CD4-positive, alpha-beta T cell (primary cell): Measurements from ENCODE around the gene KCNV2. TPM values are rescaled to one million over a fixed set of nuclear protein-coding genes. Genes with fewer than 3 reads are reported as not detected.

ENCODE experiments used
- ATAC-seq: fragments of 200-7000 bp; cut with Tn5 transposase; one replicate; pipeline ENCODE4 v1.10.0; 2022; ENCODE audit warnings: mild to moderate bottlenecking; ENCODE audit not compliant: poor library complexity
- CTCF ChIA-PET: fragments of 350-600 bp; sonication (Branson Sonifier 250); formaldehyde crosslinking; loops from one replicate; lab custom pipeline; 2021; ENCODE audit warnings: antibody characterized with exemption, inconsistent platforms; lab: Charles Lee
- POLR2A ChIA-PET: fragments of 350-600 bp; sonication (Branson Sonifier 250); formaldehyde crosslinking; loops from one replicate; lab custom pipeline; 2021; ENCODE audit warnings: antibody characterized with exemption, inconsistent platforms; lab: Charles Lee
- DNase-seq, 14 experiments: peaks; one replicate each; pipeline ENCODE4 v3.0.0-alpha.2; 2013 to 2020; ENCODE audit warnings: mixed read lengths in 2 of 14
- H3K27ac ChIP-seq, 2 donors: one replicate each; pipeline versions ENCODE4 v1.5.1 to v1.7.0; 2013; ENCODE audit warnings: low read length in 2 of 2, low read depth in 1 of 2, mild to moderate bottlenecking in 1 of 2
- H3K27me3 ChIP-seq, 2 experiments: 1 replicate in 1 of 2; 2 replicates in 1 of 2; pipeline versions ENCODE4 v1.6.1 to v1.7.0; 2013; ENCODE audit warnings: low read length in 2 of 2, control low read depth in 1 of 2, mild to moderate bottlenecking in 1 of 2, moderate library complexity in 1 of 2; ENCODE audit not compliant: insufficient read depth in 2 of 2, control insufficient read depth in 1 of 2
- H3K36me3 ChIP-seq: one replicate; pipeline ENCODE4 v1.6.1; 2013; ENCODE audit warnings: low read length, control low read depth; ENCODE audit not compliant: insufficient read depth
- H3K4me1 ChIP-seq: one replicate; pipeline ENCODE4 v1.6.1; 2013; ENCODE audit warnings: low read length, control low read depth; ENCODE audit not compliant: insufficient read depth
- H3K4me3 ChIP-seq: one replicate; pipeline ENCODE4 v1.5.1; 2013; ENCODE audit warnings: mild to moderate bottlenecking, low read length, moderate library complexity
- H3K9me3 ChIP-seq, 2 experiments: 1 replicate in 1 of 2; 2 replicates in 1 of 2; pipeline versions ENCODE4 v1.6.1 to v1.7.0; 2013; ENCODE audit warnings: low read length in 2 of 2, mild to moderate bottlenecking in 2 of 2, control low read depth in 1 of 2, moderate library complexity in 1 of 2; ENCODE audit not compliant: control insufficient read depth in 1 of 2, insufficient read depth in 1 of 2
- H3K27ac Mint-ChIP-seq: one replicate; pipeline ENCODE4 v1.8.0; 2020; ENCODE audit warnings: mixed read lengths
- H3K27me3 Mint-ChIP-seq: one replicate; pipeline ENCODE4 v1.8.0; 2021; ENCODE audit warnings: mixed read lengths
- H3K36me3 Mint-ChIP-seq: one replicate; pipeline ENCODE4 v1.8.0; 2021; ENCODE audit warnings: low read depth, mixed read lengths
- H3K4me1 Mint-ChIP-seq: one replicate; pipeline ENCODE4 v1.8.0; 2021; ENCODE audit warnings: low read depth, mixed read lengths
- H3K4me3 Mint-ChIP-seq: one replicate; pipeline ENCODE4 v1.8.0; 2020; ENCODE audit warnings: mild to moderate bottlenecking, mixed read lengths
- H3K9me3 Mint-ChIP-seq: one replicate; pipeline ENCODE4 v1.8.0; 2020; ENCODE audit warnings: mixed read lengths
- intact Hi-C, 2 experiments: fragments of 100-400 bp; cut with DNase I in 1 of 2; cut with micrococcal nuclease in 1 of 2; formaldehyde crosslinking; loops; one replicate each; pipeline versions ENCODE4 v1.15.1 to v1.9.0; 2023 to 2025; cut with DNase I, micrococcal nuclease
- total RNA-seq, 174 experiments: library from RNA in 2 of 174; stranded (reverse) in 2 of 174; gene quantifications; one replicate each; pipeline ENCODE4 v1.2.3 and lab custom pipeline; 2021 to 2026
- TF ChIP-seq, protein P1 (sequence below): fragments of 200-600 bp; IDR thresholded peaks from one replicate; pipeline ENCODE4 v1.8.0; 2022; ENCODE audit warnings: antibody characterized with exemption, mild to moderate bottlenecking

KCNV2 gene
- total RNA-seq, 2 experiments from 2014 or later, result not detected

- peaks cover 15% of the 10 kb centered on the region for H3K4me1 ChIP-seq
- CTCF ChIA-PET, result no interaction called here
- DNase-seq, result no peak
- no peak for ATAC-seq
- Mint-ChIP-seq H3K4me3 (no peak overlapping the region), H3K9me3 (peaks cover 3% of the 10 kb centered on the region), H3K27me3 (no peaks in the 10 kb centered on the region), H3K27ac (no peak overlapping the region), H3K4me1 (peaks cover 33% of the 10 kb centered on the region), H3K36me3 (peaks cover 51% of the 10 kb centered on the region)
- no peaks in the 10 kb centered on the region for H3K27me3 ChIP-seq
- H3K27ac ChIP-seq, result no peak overlapping the region
- H3K4me3 ChIP-seq, result no peak overlapping the region
- POLR2A ChIA-PET, result no interaction called here
- TF ChIP-seq, protein P1, sequence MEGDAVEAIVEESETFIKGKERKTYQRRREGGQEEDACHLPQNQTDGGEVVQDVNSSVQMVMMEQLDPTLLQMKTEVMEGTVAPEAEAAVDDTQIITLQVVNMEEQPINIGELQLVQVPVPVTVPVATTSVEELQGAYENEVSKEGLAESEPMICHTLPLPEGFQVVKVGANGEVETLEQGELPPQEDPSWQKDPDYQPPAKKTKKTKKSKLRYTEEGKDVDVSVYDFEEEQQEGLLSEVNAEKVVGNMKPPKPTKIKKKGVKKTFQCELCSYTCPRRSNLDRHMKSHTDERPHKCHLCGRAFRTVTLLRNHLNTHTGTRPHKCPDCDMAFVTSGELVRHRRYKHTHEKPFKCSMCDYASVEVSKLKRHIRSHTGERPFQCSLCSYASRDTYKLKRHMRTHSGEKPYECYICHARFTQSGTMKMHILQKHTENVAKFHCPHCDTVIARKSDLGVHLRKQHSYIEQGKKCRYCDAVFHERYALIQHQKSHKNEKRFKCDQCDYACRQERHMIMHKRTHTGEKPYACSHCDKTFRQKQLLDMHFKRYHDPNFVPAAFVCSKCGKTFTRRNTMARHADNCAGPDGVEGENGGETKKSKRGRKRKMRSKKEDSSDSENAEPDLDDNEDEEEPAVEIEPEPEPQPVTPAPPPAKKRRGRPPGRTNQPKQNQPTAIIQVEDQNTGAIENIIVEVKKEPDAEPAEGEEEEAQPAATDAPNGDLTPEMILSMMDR, result no peak
- peaks cover 0 to 2% of the 10 kb centered on the region in 2 experiments for H3K9me3 ChIP-seq
- peaks cover 28% of the 10 kb centered on the region for H3K36me3 ChIP-seq
- intact Hi-C loops, result no loop called here
Observed at GRCh38 chr9:2767800-2768677, 50.7 kb downstream of the KCNV2 start.

DNA sequence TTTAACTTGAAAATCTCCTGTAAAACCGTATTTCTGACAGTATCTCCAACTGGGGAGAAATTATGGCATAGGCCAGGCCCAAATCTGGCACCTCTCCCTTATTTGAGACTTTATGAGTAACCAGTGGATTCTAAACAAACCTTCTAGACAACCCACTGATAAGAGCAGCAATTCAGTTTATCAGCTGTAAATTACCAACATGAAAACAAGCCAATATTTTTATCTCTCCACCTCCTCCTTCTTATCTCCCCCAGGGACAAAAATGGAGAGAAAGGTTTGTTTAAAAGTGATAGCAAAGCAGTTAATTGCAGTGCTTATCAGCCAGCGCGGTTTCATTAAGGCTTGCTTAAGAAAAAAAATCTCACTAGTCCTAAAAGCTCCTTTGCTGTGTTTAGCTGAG lies 53.8 kb downstream of the KCNV2 start:
- ChIA-PET CTCF (no interaction called here), POLR2A (no interaction called here)
- no peak overlapping the region for H3K4me3 ChIP-seq
- Mint-ChIP-seq H3K27ac (no peak overlapping the region), H3K9me3 (peaks cover 13% of the 10 kb centered on the region), H3K4me3 (no peak overlapping the region), H3K4me1 (peaks cover 4% of the 10 kb centered on the region), H3K36me3 (peaks cover 76% of the 10 kb centered on the region), H3K27me3 (no peaks in the 10 kb centered on the region)
- no peaks in the 10 kb centered on the region for H3K27me3 ChIP-seq
- H3K27ac ChIP-seq, result no peak overlapping the region
- peaks cover 6 to 17% of the 10 kb centered on the region in 2 experiments for H3K9me3 ChIP-seq
- DNase-seq (no peak), ATAC-seq (no peak)
- H3K4me1 ChIP-seq, result no peaks in the 10 kb centered on the region
- H3K36me3 ChIP-seq, result peaks cover 54% of the 10 kb centered on the region
- TF ChIP-seq, protein P1, result no peak
- intact Hi-C loops, result no loop called here

DNA sequence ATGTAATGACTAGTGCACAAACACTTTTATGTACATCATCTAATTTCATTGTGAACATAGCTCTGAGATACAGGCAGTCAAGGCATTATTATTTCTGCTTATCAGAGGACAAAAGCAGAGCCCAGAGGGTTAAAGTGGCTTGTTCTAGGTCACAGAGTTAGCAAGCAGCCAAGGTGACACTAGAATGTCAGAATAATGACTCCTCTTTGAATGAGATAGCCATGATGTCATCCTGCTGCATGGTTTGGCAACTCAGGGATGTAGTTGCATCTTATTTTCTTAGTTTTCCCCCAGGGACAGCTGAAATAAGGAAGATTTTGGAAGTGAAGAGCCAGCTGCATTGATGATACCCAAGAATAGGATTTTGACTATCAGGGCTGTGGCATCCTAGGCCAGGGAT lies 54.4 kb downstream of the KCNV2 start:
- TF ChIP-seq, protein P1, result no peak
- H3K36me3 ChIP-seq, result peaks cover 59% of the 10 kb centered on the region
- no peaks in the 10 kb centered on the region for H3K4me1 ChIP-seq
- ATAC-seq (no peak), DNase-seq (no peak)
- no peaks in the 10 kb centered on the region for H3K27me3 Mint-ChIP-seq
- H3K9me3 Mint-ChIP-seq, result peaks cover 15% of the 10 kb centered on the region
- no peaks in the 10 kb centered on the region for H3K27me3 ChIP-seq
- peaks cover 6 to 17% of the 10 kb centered on the region in 2 experiments for H3K9me3 ChIP-seq
- intact Hi-C loops, result no loop called here
- H3K4me1 Mint-ChIP-seq, result no peaks in the 10 kb centered on the region
- no peak overlapping the region for H3K27ac ChIP-seq
- ChIA-PET POLR2A (no interaction called here), CTCF (no interaction called here)
- H3K27ac Mint-ChIP-seq, result no peak overlapping the region
- no peak overlapping the region for H3K4me3 Mint-ChIP-seq
- no peak overlapping the region for H3K4me3 ChIP-seq
- H3K36me3 Mint-ChIP-seq, result peaks cover 82% of the 10 kb centered on the region
